SK-N-SH (cell line): Measurements from ENCODE around the gene PITPNM3. TPM values are rescaled to one million over a fixed set of nuclear protein-coding genes. Genes with fewer than 3 reads are reported as not detected.

Experiments used
- CTCF ChIA-PET: fragments of 300-600, 350-600 bp; formaldehyde crosslinking; extraction: SDS; loops from one replicate; lab custom pipeline; 2021; lab: Yijun Ruan, JAX
- POLR2A ChIA-PET: fragments of 350-600 bp; sonication (Branson Sonifier 250); formaldehyde crosslinking; extraction: SDS; loops from one replicate; lab custom pipeline; 2020; ENCODE audit warnings: antibody characterized with exemption, inconsistent platforms; lab: Yijun Ruan, JAX
- DNase-seq: peaks from one replicate; pipeline ENCODE4 v3.0.0; 2012
- H2AFZ ChIP-seq: fragments of 200-600 bp; sonication (generic); 2 replicates; pipeline ENCODE4 v1.8.1; 2016; ENCODE audit warnings: antibody characterized with exemption, mild to moderate bottlenecking, low read depth
- H3F3A ChIP-seq: fragments of 200-600 bp; sonication (generic); replicated peaks from 2 replicates; pipeline ENCODE3; 2016; ENCODE audit warnings: antibody characterized with exemption, mild to moderate bottlenecking; ENCODE audit not compliant: insufficient read depth
- H3K27ac ChIP-seq, 2 experiments: fragments of 200-500 bp in 1 of 2; fragments of 200-600 bp in 1 of 2; sonication (Bioruptor generic) in 1 of 2; sonication (generic), shearing (Covaris generic) in 1 of 2; 2 replicates each; pipeline versions ENCODE4 v1.5.1 to v1.6.1; 2014 to 2016; ENCODE audit warnings: low read depth in 2 of 2, inconsistent platforms in 1 of 2, low read length in 1 of 2, mild to moderate bottlenecking in 1 of 2, mixed read lengths in 1 of 2
- H3K27me3 ChIP-seq: fragments of 200-600 bp; sonication (generic), shearing (Covaris generic); 2 replicates; pipeline ENCODE4 v1.6.1; 2016; ENCODE audit warnings: mixed run types; ENCODE audit not compliant: insufficient read depth
- H3K36me3 ChIP-seq, 2 experiments: fragments of 200-500 bp in 1 of 2; fragments of 200-600 bp in 1 of 2; sonication (Bioruptor generic) in 1 of 2; sonication (generic) in 1 of 2; replicated peaks in 1 of 2; 2 replicates each; pipeline versions ENCODE3 to v1.5.1; 2014 to 2016; ENCODE audit warnings: low read length in 1 of 2, mild to moderate bottlenecking in 1 of 2; ENCODE audit not compliant: insufficient read depth in 2 of 2, control insufficient read depth in 1 of 2
- H3K4me1 ChIP-seq, 2 experiments: fragments of 200-500 bp in 1 of 2; fragments of 200-600 bp in 1 of 2; sonication (Bioruptor generic) in 1 of 2; sonication (generic), shearing (Covaris generic) in 1 of 2; 2 replicates each; pipeline versions ENCODE4 v1.5.1 to v1.6.1; 2014 to 2016; ENCODE audit warnings: low read depth in 1 of 2, low read length in 1 of 2, mixed run types in 1 of 2; ENCODE audit not compliant: insufficient read depth in 2 of 2, control insufficient read depth in 1 of 2
- H3K4me2 ChIP-seq: fragments of 200-600 bp; sonication (generic), shearing (Covaris generic); 2 replicates; pipeline ENCODE4 v1.6.1; 2017; ENCODE audit warnings: mixed run types
- H3K4me3 ChIP-seq, 2 experiments: fragments of 200-500 bp in 1 of 2; fragments of 200-600 bp in 1 of 2; sonication (Bioruptor generic) in 1 of 2; sonication (generic), shearing (Covaris generic) in 1 of 2; 2 replicates each; pipeline versions ENCODE4 v1.5.1 to v1.8.1; 2014 to 2016; ENCODE audit warnings: low read depth in 2 of 2, inconsistent platforms in 1 of 2, low read length in 1 of 2, mild to moderate bottlenecking in 1 of 2, mixed read lengths in 1 of 2, moderate library complexity in 1 of 2
- H3K79me2 ChIP-seq: fragments of 200-600 bp; sonication (generic); 2 replicates; pipeline ENCODE4 v1.8.1; 2017; ENCODE audit warnings: mild to moderate bottlenecking; ENCODE audit not compliant: insufficient read depth
- H3K9ac ChIP-seq: fragments of 200-600 bp; sonication (generic); 2 replicates; pipeline ENCODE4 v1.6.1; 2017; ENCODE audit warnings: mixed run types
- H3K9me2 ChIP-seq: fragments of 200-600 bp; sonication (generic); 2 replicates; pipeline ENCODE4 v1.6.1; 2017; ENCODE audit warnings: mixed run types
- H3K9me3 ChIP-seq: fragments of 200-600 bp; sonication (generic); 2 replicates; pipeline ENCODE4 v1.6.1; 2017; ENCODE audit warnings: mixed run types, mild to moderate bottlenecking, moderate library complexity
- H4K20me1 ChIP-seq: fragments of 200-600 bp; sonication (generic); 2 replicates; pipeline ENCODE4 v1.6.1; 2017; ENCODE audit warnings: mild to moderate bottlenecking, mixed run types; ENCODE audit not compliant: insufficient read depth
- CHD2 ChIP-seq: fragments of 150-350 bp; IDR thresholded peaks from 2 replicates; pipeline ENCODE4 v1.6.1; 2018; ENCODE audit warnings: low read length; ENCODE audit not compliant: partially characterized antibody
- ELF1 ChIP-seq: IDR thresholded peaks from 2 replicates; pipeline ENCODE4 v1.4.0; 2012
- EP300 ChIP-seq, 2 experiments: IDR thresholded peaks; 2 replicates each; pipeline versions ENCODE4 v1.4.0 to v1.6.1; 2012; ENCODE audit warnings: borderline replicate concordance in 1 of 2, low read depth in 1 of 2, low read length in 1 of 2
- FOSL2 ChIP-seq: IDR thresholded peaks from 2 replicates; pipeline ENCODE4 v1.4.0; 2012; ENCODE audit warnings: low read depth, mild to moderate bottlenecking, moderate library complexity, borderline replicate concordance
- MXI1 ChIP-seq: IDR thresholded peaks from 2 replicates; pipeline ENCODE4 v1.6.1; 2012; ENCODE audit warnings: mild to moderate bottlenecking, low read depth, low read length, improper control_type of control experiment
- POLR2AphosphoS5 ChIP-seq: IDR thresholded peaks from 2 replicates; pipeline ENCODE4 v1.6.1; 2012; ENCODE audit warnings: low read depth, low read length
- SIN3A ChIP-seq: IDR thresholded peaks from 2 replicates; pipeline ENCODE4 v1.6.1; 2012; ENCODE audit warnings: low read depth, mild to moderate bottlenecking, low read length, moderate library complexity, borderline replicate concordance
- TAF1 ChIP-seq: IDR thresholded peaks from 2 replicates; pipeline ENCODE4 v1.6.1; 2012; ENCODE audit warnings: low read depth, mild to moderate bottlenecking, low read length, moderate library complexity, borderline replicate concordance
- TCF12 ChIP-seq: IDR thresholded peaks from 2 replicates; pipeline ENCODE4 v1.4.0; 2012
- TEAD4 ChIP-seq: IDR thresholded peaks from 2 replicates; pipeline ENCODE4 v1.4.0; 2012; ENCODE audit warnings: mild to moderate bottlenecking, borderline replicate concordance; ENCODE audit not compliant: insufficient read depth
- USF2 ChIP-seq: fragments of 150-350 bp; IDR thresholded peaks from 2 replicates; pipeline ENCODE4 v1.6.1; 2017; ENCODE audit warnings: antibody characterized with exemption, low read length, low read depth, borderline replicate concordance
- YY1 ChIP-seq: IDR thresholded peaks from 2 replicates; pipeline ENCODE4 v1.4.0; 2012; ENCODE audit warnings: low read depth, mild to moderate bottlenecking
- ZBTB33 ChIP-seq: IDR thresholded peaks from 2 replicates; pipeline ENCODE4 v1.4.0; 2012; ENCODE audit warnings: low read depth, borderline replicate concordance
- WGBS: methylation state at CpG from one replicate; pipeline ENCODE4 v1.1.6; 2017; ENCODE audit warnings: low lambda C conversion rate; 5-methylcytosine and 5-hydroxymethylcytosine counted together
- polyA plus RNA-seq, 3 experiments: library from polyadenylated mRNA; depleted of rRNA; stranded (reverse); fragments of >200 nt; gene quantifications; 2 replicates each; pipeline ENCODE4 v1.2.3, GENCODE V29; 2012
- TF ChIP-seq, protein P1 (sequence below): IDR thresholded peaks from 2 replicates; pipeline ENCODE4 v1.6.1; 2012; ENCODE audit warnings: mild to moderate bottlenecking, low read depth, low read length, moderate library complexity

PITPNM3 gene
- polyA plus RNA-seq, 1 of the 3 experiments (the other 2 are of a cell fraction): 0.82 TPM

GRCh38 chr17:6503641-6504195 is 52.6 kb downstream of the PITPNM3 start:
- H3K36me3 ChIP-seq: no peaks in the 10 kb centered on the region
- no peak for DNase-seq
- POLR2A ChIA-PET: no interaction called here
- H3K9ac ChIP-seq: no peak overlapping the region
- H3K4me3 ChIP-seq: no peak overlapping the region
- H3K9me3 ChIP-seq: no peaks in the 10 kb centered on the region
- H3K4me1 ChIP-seq: peaks cover 0 to 26% of the 10 kb centered on the region in 2 experiments; a peak in 1 of 4 replicates
- H3K4me2 ChIP-seq: no peak overlapping the region
- no peaks in the 10 kb centered on the region for H3K27me3 ChIP-seq
- TF ChIP-seq TEAD4 (no peak), MXI1 (no peak), ELF1 (no peak), FOSL2 (no peak), TCF12 (no peak), USF2 (no peak), ZBTB33 (no peak), POLR2AphosphoS5 (no peak), SIN3A (no peak), CHD2 (no peak), YY1 (no peak), EP300 (IDR thresholded peaks at IDR 0.05; ENCODE audit: borderline replicate concordance in 1 of 2, low read depth in 1 of 2, low read length in 1 of 2) (no peak), TAF1 (no peak)
- TF ChIP-seq, protein P1, sequence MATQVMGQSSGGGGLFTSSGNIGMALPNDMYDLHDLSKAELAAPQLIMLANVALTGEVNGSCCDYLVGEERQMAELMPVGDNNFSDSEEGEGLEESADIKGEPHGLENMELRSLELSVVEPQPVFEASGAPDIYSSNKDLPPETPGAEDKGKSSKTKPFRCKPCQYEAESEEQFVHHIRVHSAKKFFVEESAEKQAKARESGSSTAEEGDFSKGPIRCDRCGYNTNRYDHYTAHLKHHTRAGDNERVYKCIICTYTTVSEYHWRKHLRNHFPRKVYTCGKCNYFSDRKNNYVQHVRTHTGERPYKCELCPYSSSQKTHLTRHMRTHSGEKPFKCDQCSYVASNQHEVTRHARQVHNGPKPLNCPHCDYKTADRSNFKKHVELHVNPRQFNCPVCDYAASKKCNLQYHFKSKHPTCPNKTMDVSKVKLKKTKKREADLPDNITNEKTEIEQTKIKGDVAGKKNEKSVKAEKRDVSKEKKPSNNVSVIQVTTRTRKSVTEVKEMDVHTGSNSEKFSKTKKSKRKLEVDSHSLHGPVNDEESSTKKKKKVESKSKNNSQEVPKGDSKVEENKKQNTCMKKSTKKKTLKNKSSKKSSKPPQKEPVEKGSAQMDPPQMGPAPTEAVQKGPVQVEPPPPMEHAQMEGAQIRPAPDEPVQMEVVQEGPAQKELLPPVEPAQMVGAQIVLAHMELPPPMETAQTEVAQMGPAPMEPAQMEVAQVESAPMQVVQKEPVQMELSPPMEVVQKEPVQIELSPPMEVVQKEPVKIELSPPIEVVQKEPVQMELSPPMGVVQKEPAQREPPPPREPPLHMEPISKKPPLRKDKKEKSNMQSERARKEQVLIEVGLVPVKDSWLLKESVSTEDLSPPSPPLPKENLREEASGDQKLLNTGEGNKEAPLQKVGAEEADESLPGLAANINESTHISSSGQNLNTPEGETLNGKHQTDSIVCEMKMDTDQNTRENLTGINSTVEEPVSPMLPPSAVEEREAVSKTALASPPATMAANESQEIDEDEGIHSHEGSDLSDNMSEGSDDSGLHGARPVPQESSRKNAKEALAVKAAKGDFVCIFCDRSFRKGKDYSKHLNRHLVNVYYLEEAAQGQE: no peak
- 76% methylated on average over 7 of the region's 7 CpGs for WGBS
- CTCF ChIA-PET: interaction anchor here (0.8 to 1.2 kb wide), 2 partner anchors 29 to 31 kb away, joined by 3 read pairs; no protein-coding TSS in a partner anchor
- H4K20me1 ChIP-seq: no peaks in the 10 kb centered on the region
- H3K27ac ChIP-seq: no peak overlapping the region
- H3K79me2 ChIP-seq: no peaks in the 10 kb centered on the region
- no peaks in the 10 kb centered on the region for H3K9me2 ChIP-seq
- peaks cover 11% of the 10 kb centered on the region for H3F3A ChIP-seq
- H2AFZ ChIP-seq: no peak overlapping the region
